Measurements from ENCODE around the gene EEF1AKMT3.
A peak's percentile ranks its signal among the peaks of the same experiment; 100 is the strongest.

The EEF1AKMT3 gene

DNA sequence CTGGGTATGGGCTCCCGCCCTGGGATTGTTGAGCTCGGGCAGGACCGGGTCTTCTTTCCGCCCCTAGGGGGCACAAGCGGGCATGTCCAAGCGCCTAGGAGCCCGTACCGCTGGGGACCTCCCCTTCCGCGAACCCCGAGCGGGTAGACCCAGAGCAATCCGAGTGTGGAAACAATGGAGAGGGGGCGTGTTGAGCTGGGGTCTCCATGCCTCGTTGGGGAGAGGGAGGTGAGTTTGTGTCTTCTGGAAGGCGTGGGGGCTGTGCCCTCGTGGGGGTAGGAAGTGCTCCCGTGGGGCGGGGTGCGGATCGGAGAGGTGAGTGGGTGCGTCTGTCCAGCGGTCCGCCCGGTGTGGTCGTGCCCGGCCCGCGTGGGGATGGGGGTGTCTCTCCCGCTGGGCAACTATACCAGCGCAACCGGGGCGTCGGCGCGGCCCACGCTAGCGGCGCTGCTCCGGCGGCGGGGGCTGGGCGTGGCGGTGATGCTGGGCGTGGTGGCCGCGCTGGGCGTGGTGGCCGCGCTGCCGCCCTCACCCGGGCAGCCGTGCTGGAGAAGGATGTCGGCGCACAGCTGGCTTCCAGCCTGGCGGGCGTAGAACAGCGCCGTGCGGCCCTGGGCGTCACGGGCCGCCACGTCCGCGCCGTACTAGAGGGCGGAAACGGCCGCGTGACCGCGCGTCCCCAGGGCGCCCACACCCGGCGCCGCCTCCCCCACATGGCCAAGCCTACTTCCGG lies 46.1 kb upstream of the EEF1AKMT3 start:
- DNase-seq: peak; percentile 72
- H3K4me2 ChIP-seq (ENCODE audit: low read depth, low read length): peak overlapping the region; percentile 70
- H3K27ac ChIP-seq (ENCODE audit: low read length): no peak overlapping the region
- peak overlapping the region; percentile 70 for H3K4me3 ChIP-seq (ENCODE audit: low read length)
- H3K36me3 ChIP-seq (replicated peaks; ENCODE audit: insufficient read depth, low read length): no peaks in the 10 kb centered on the region
- H3K9ac ChIP-seq (ENCODE audit: low read length): peak overlapping the region; percentile 32; the same call in 1 of the 2 replicates
- H3K9me2 ChIP-seq (replicated peaks; ENCODE audit: insufficient read depth, low read length): no peaks in the 10 kb centered on the region
- H3K27me3 ChIP-seq (replicated peaks; ENCODE audit: insufficient read depth, low read length): no peaks in the 10 kb centered on the region
- no peaks in the 10 kb centered on the region for H3K79me2 ChIP-seq (ENCODE audit: low read length)
- H3F3A ChIP-seq (ENCODE audit: insufficient read depth, low read length): no peaks in the 10 kb centered on the region; the same call in 1 of the 2 replicates
- no peaks in the 10 kb centered on the region for H3K9me3 ChIP-seq (replicated peaks; ENCODE audit: insufficient read depth, low read length)
- peak overlapping the region; percentile 69 for H2AFZ ChIP-seq (ENCODE audit: low read length)
- TF ChIP-seq EZH2phosphoT487 (IDR thresholded peaks at IDR 0.05; ENCODE audit: low read length) (no peak), EZH2 (optimal IDR thresholded peaks at IDR 0.05; ENCODE audit: low read depth, low read length) (no peak)
- TF ChIP-seq, protein P1, sequence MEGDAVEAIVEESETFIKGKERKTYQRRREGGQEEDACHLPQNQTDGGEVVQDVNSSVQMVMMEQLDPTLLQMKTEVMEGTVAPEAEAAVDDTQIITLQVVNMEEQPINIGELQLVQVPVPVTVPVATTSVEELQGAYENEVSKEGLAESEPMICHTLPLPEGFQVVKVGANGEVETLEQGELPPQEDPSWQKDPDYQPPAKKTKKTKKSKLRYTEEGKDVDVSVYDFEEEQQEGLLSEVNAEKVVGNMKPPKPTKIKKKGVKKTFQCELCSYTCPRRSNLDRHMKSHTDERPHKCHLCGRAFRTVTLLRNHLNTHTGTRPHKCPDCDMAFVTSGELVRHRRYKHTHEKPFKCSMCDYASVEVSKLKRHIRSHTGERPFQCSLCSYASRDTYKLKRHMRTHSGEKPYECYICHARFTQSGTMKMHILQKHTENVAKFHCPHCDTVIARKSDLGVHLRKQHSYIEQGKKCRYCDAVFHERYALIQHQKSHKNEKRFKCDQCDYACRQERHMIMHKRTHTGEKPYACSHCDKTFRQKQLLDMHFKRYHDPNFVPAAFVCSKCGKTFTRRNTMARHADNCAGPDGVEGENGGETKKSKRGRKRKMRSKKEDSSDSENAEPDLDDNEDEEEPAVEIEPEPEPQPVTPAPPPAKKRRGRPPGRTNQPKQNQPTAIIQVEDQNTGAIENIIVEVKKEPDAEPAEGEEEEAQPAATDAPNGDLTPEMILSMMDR (IDR thresholded peaks at IDR 0.05; ENCODE audit: low read length): peak; percentile 73
- no peaks in the 10 kb centered on the region for H3K4me1 ChIP-seq (ENCODE audit: low read length)
- no peaks in the 10 kb centered on the region for H4K20me1 ChIP-seq (ENCODE audit: insufficient read depth, low read length)

GRCh38 chr12:57726884-57727757 lies 45.3 kb upstream of the EEF1AKMT3 start:
- Histone ChIP-seq H3K4me1 (ENCODE audit: low read length) (no peaks in the 10 kb centered on the region), H4K20me1 (ENCODE audit: insufficient read depth, low read length) (no peaks in the 10 kb centered on the region), H3K9me3 (replicated peaks; ENCODE audit: insufficient read depth, low read length) (no peaks in the 10 kb centered on the region), H3K9ac (ENCODE audit: low read length) (no peak overlapping the region; the same call in 1 of the 2 replicates), H3K9me2 (replicated peaks; ENCODE audit: insufficient read depth, low read length) (no peaks in the 10 kb centered on the region), H3K27me3 (replicated peaks; ENCODE audit: insufficient read depth, low read length) (no peaks in the 10 kb centered on the region), H3F3A (ENCODE audit: insufficient read depth, low read length) (no peaks in the 10 kb centered on the region; the same call in 1 of the 2 replicates), H2AFZ (ENCODE audit: low read length) (no peak overlapping the region), H3K4me2 (ENCODE audit: low read depth, low read length) (peak overlapping the region; percentile 70; the same call in 1 of the 2 replicates), H3K36me3 (replicated peaks; ENCODE audit: insufficient read depth, low read length) (no peaks in the 10 kb centered on the region), H3K27ac (ENCODE audit: low read length) (no peak overlapping the region), H3K4me3 (ENCODE audit: low read length) (peak overlapping the region; percentile 70), H3K79me2 (ENCODE audit: low read length) (no peaks in the 10 kb centered on the region)
- DNase-seq: no peak
- TF ChIP-seq EZH2phosphoT487 (IDR thresholded peaks at IDR 0.05; ENCODE audit: low read length): no peak
- no peak for TF ChIP-seq EZH2 (optimal IDR thresholded peaks at IDR 0.05; ENCODE audit: low read depth, low read length)
- TF ChIP-seq, protein P1 (IDR thresholded peaks at IDR 0.05; ENCODE audit: low read length): no peak

DNA sequence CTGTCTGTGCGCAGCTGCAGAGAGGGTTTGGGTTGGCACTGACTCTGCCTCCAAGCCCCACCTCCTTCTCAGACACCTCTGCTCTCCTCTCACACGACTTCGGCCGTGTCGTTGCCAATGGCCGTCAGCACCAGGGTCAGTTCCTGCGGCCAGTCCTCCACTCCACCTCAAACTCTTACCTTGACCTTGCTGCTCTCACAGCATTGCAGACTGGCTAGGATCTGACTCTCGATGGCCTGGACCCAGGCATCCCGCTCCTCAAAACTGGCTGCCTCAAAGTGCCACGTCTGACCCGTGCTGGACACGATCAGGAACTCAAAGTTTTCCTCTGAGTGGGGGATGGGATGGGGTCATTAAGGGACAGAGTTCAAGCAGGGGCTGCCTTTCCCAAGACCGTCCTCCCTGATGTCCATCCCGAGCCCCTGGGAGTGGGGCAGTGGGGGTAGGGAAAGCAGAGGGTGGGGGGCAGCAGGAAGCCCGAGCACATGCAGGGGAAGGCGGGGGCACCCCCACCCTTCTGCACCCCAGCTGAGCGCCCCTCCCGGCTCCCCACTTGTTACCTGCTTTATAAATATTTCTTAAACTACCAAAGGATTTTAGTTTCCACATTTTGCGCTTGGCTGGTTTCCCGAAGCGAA lies 44.5 kb upstream of the EEF1AKMT3 start:
- Histone ChIP-seq H2AFZ (ENCODE audit: low read length) (no peak overlapping the region), H3K4me2 (ENCODE audit: low read depth, low read length) (no peak overlapping the region), H3K79me2 (ENCODE audit: low read length) (no peaks in the 10 kb centered on the region), H3K27me3 (replicated peaks; ENCODE audit: insufficient read depth, low read length) (no peaks in the 10 kb centered on the region), H3K4me1 (ENCODE audit: low read length) (no peaks in the 10 kb centered on the region), H3K9me2 (replicated peaks; ENCODE audit: insufficient read depth, low read length) (no peaks in the 10 kb centered on the region), H3K4me3 (ENCODE audit: low read length) (no peak overlapping the region), H3F3A (ENCODE audit: insufficient read depth, low read length) (no peaks in the 10 kb centered on the region; the same call in 1 of the 2 replicates), H3K36me3 (replicated peaks; ENCODE audit: insufficient read depth, low read length) (no peaks in the 10 kb centered on the region), H4K20me1 (ENCODE audit: insufficient read depth, low read length) (no peaks in the 10 kb centered on the region), H3K9ac (ENCODE audit: low read length) (no peak overlapping the region), H3K27ac (ENCODE audit: low read length) (no peak overlapping the region), H3K9me3 (replicated peaks; ENCODE audit: insufficient read depth, low read length) (no peaks in the 10 kb centered on the region)
- DNase-seq: no peak
- no peak for TF ChIP-seq EZH2 (optimal IDR thresholded peaks at IDR 0.05; ENCODE audit: low read depth, low read length)
- no peak for TF ChIP-seq EZH2phosphoT487 (IDR thresholded peaks at IDR 0.05; ENCODE audit: low read length)
- TF ChIP-seq, protein P1 (IDR thresholded peaks at IDR 0.05; ENCODE audit: low read length): no peak

All from MM.1S (cell line).